ENCODE results near the gene RASSF5. TPM values are rescaled to one million over a fixed set of nuclear protein-coding genes. Genes with fewer than 3 reads are reported as not detected.

Gene RASSF5
- total RNA-seq (10 to 100 TPM in 1 of 2 donors, 1 to 10 TPM in 1; 5.8 to 10.0 TPM), polyA plus RNA-seq (1 to 10 TPM; 4.8 to 5.2 TPM)

GRCh38 chr1:206507284-206508129, at the start of gene RASSF5:
Gene RASSF5, plus strand, starts transcription at chr1:206507531. Its CDS starts 72 bp downstream, at chr1:206507603.
- peak; percentile 71 for DNase-seq (ENCODE audit: low spot score)
- WGBS = under 1% methylated on average over 97 of the region's 97 CpGs
- Histone ChIP-seq H3K9me3 (ENCODE audit: control insufficient read depth in 4 of 4, low read length in 3 of 4) (no peaks in the 10 kb centered on the region), H3K36me3 (ENCODE audit: control insufficient read depth in 4 of 4, insufficient read depth in 3 of 4, low read depth in 1 of 4, low read length in 3 of 4) (no peaks in the 10 kb centered on the region), H3K4me1 (ENCODE audit: control insufficient read depth in 4 of 4, insufficient read depth in 4 of 4, low read length in 3 of 4) (peaks cover 11 to 78% (median 63%) of the 10 kb centered on the region in 4 donors), H3K27me3 (ENCODE audit: control insufficient read depth in 4 of 4, insufficient read depth in 4 of 4, low read length in 3 of 4) (no peaks in the 10 kb centered on the region), H3K4me3 (ENCODE audit: low read depth in 1 of 3, low read length in 3 of 3) (peak within 1 kb of the TSS; percentile 31 to 79 (median 72)), H3K27ac (ENCODE audit: low read depth in 1 of 2, low read length in 2 of 2) (peak within 1 kb of the TSS; percentile 68 to 76), H3K9ac (ENCODE audit: low read depth in 1 of 2, low read length in 2 of 2) (peak within 1 kb of the TSS; percentile 37 to 48)
- TF ChIP-seq JUND (IDR thresholded peaks at IDR 0.05) (no peak), NR2F2 (IDR thresholded peaks at IDR 0.05) (no peak), RAD21 (IDR thresholded peaks at IDR 0.05) (peak in 1 of 2 donors; percentile 45), SP1 (IDR thresholded peaks at IDR 0.05) (peak; percentile 52), HNF4A (conservative IDR thresholded peaks at IDR 0.05) (peak in 1 of 2 donors; percentile 33), GABPA (IDR thresholded peaks at IDR 0.05 in 1 of 2, conservative IDR thresholded peaks at IDR 0.05 in 1 of 2) (no peak), CTCF (IDR thresholded peaks at IDR 0.05; ENCODE audit: low read depth, low read length, missing input control) (no peak), MAX (IDR thresholded peaks at IDR 0.05) (no peak), TAF1 (conservative IDR thresholded peaks at IDR 0.05) (peak; percentile 85), YY1 (IDR thresholded peaks at IDR 0.05) (peak; percentile 61), EGR1 (IDR thresholded peaks at IDR 0.05; ENCODE audit: low read depth in 2 of 2) (peak in 1 of 2 donors; percentile 46), FOXA2 (IDR thresholded peaks at IDR 0.05) (no peak), RXRA (IDR thresholded peaks at IDR 0.05) (peak in 1 of 2 donors; percentile 37), HNF4G (IDR thresholded peaks at IDR 0.05) (no peak), FOXA1 (IDR thresholded peaks at IDR 0.05) (no peak)
- TF ChIP-seq, protein P1, sequence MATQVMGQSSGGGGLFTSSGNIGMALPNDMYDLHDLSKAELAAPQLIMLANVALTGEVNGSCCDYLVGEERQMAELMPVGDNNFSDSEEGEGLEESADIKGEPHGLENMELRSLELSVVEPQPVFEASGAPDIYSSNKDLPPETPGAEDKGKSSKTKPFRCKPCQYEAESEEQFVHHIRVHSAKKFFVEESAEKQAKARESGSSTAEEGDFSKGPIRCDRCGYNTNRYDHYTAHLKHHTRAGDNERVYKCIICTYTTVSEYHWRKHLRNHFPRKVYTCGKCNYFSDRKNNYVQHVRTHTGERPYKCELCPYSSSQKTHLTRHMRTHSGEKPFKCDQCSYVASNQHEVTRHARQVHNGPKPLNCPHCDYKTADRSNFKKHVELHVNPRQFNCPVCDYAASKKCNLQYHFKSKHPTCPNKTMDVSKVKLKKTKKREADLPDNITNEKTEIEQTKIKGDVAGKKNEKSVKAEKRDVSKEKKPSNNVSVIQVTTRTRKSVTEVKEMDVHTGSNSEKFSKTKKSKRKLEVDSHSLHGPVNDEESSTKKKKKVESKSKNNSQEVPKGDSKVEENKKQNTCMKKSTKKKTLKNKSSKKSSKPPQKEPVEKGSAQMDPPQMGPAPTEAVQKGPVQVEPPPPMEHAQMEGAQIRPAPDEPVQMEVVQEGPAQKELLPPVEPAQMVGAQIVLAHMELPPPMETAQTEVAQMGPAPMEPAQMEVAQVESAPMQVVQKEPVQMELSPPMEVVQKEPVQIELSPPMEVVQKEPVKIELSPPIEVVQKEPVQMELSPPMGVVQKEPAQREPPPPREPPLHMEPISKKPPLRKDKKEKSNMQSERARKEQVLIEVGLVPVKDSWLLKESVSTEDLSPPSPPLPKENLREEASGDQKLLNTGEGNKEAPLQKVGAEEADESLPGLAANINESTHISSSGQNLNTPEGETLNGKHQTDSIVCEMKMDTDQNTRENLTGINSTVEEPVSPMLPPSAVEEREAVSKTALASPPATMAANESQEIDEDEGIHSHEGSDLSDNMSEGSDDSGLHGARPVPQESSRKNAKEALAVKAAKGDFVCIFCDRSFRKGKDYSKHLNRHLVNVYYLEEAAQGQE (IDR thresholded peaks at IDR 0.05) = peak; percentile 93
- TF ChIP-seq, protein P2, sequence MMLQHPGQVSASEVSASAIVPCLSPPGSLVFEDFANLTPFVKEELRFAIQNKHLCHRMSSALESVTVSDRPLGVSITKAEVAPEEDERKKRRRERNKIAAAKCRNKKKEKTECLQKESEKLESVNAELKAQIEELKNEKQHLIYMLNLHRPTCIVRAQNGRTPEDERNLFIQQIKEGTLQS (IDR thresholded peaks at IDR 0.05) = no peak
- TF ChIP-seq, protein P3, sequence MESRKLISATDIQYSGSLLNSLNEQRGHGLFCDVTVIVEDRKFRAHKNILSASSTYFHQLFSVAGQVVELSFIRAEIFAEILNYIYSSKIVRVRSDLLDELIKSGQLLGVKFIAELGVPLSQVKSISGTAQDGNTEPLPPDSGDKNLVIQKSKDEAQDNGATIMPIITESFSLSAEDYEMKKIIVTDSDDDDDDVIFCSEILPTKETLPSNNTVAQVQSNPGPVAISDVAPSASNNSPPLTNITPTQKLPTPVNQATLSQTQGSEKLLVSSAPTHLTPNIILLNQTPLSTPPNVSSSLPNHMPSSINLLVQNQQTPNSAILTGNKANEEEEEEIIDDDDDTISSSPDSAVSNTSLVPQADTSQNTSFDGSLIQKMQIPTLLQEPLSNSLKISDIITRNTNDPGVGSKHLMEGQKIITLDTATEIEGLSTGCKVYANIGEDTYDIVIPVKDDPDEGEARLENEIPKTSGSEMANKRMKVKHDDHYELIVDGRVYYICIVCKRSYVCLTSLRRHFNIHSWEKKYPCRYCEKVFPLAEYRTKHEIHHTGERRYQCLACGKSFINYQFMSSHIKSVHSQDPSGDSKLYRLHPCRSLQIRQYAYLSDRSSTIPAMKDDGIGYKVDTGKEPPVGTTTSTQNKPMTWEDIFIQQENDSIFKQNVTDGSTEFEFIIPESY (IDR thresholded peaks at IDR 0.05) = no peak
